Measurements from ENCODE around the gene PHACTR4. TPM values are rescaled to one million over a fixed set of nuclear protein-coding genes. Genes with fewer than 3 reads are reported as not detected.

Gene PHACTR4
- total and polyA plus RNA-seq, 2 of the 4 experiments (the other 2 are of a cell fraction) = 7.5 to 15.0 TPM

GRCh38 chr1:28526886-28527285, 157.3 kb downstream of the PHACTR4 start:
- no peak overlapping the region for H3K27ac ChIP-seq (ENCODE audit: insufficient read depth, low read length)
- no peak overlapping the region for H4K5ac ChIP-seq (ENCODE audit: low read depth, low read length)
- H3K36me3 ChIP-seq (ENCODE audit: control insufficient read depth, insufficient read depth, low read length) = peaks cover 18% of the 10 kb centered on the region
- H4K91ac ChIP-seq (ENCODE audit: insufficient read depth, low read depth, low read length) = no peak overlapping the region
- dilution Hi-C loops (cut with HindIII; ENCODE audit: low sequenced_read_pairs, unreplicated experiment) = no loop called here
- in situ Hi-C loops (cut with MboI; ENCODE audit: low sequenced_read_pairs) = no loop called here
- no TSS peak for BruUV-seq (replicated peaks)
- H3K18ac ChIP-seq (ENCODE audit: low read depth, low read length) = no peak overlapping the region
- DNase-seq (no peak), ATAC-seq (ENCODE audit: low read depth) (no peak; the same call in 1 of the 2 replicates)
- no peak overlapping the region for H3K23ac ChIP-seq (ENCODE audit: low read depth, low read length)
- H4K8ac ChIP-seq (ENCODE audit: low read depth in 2 of 2, low read length in 2 of 2) = no peak overlapping the region
- H2BK120ac ChIP-seq (ENCODE audit: low read depth, low read length) = no peak overlapping the region
- H2BK5ac ChIP-seq (ENCODE audit: low read depth, low read length, poor library complexity, severe bottlenecking) = no peak overlapping the region
- no peak overlapping the region for H2BK15ac ChIP-seq (ENCODE audit: low read depth, low read length)
- intact Hi-C loops (cut with micrococcal nuclease) = no loop called here
- no peaks in the 10 kb centered on the region for H3K27me3 ChIP-seq (ENCODE audit: control insufficient read depth, insufficient read depth, low read length)
- ChIA-PET POLR2A (ENCODE audit: unreplicated experiment) (no interaction called here), CTCF (no interaction called here)
- H3K79me1 ChIP-seq (ENCODE audit: low read depth in 1 of 2, low read length in 2 of 2) = peaks cover 17 to 46% of the 10 kb centered on the region in 2 experiments
- no peak overlapping the region for H3K14ac ChIP-seq (replicated peaks; ENCODE audit: low read depth, low read length)
- 100% methylated on average over 1 of the region's 9 CpGs; no CpG with 5 or more reads in 1 of the 2 experiments for WGBS, 2 experiments (ENCODE audit: extremely low coverage in 2 of 2, insufficient read length in 1 of 2)
- H3K4me3 ChIP-seq (ENCODE audit: insufficient read depth, low read depth, low read length) = no peak overlapping the region
- no peak overlapping the region for H3K4me2 ChIP-seq (ENCODE audit: low read depth, low read length)
- H2AK5ac ChIP-seq (ENCODE audit: low read depth, low read length) = no peak overlapping the region
- TF ChIP-seq MAFK (IDR thresholded peaks at IDR 0.05; ENCODE audit: low read depth, low read length) = no peak
- no peak for TF ChIP-seq RAD21 (IDR thresholded peaks at IDR 0.05; ENCODE audit: low read length)
- no peak for TF ChIP-seq SMC3 (IDR thresholded peaks at IDR 0.05; ENCODE audit: low read depth, low read length)
- no peak for TF ChIP-seq MXI1 (IDR thresholded peaks at IDR 0.05; ENCODE audit: borderline replicate concordance, low read depth, low read length)
- no peak for TF ChIP-seq USF2 (IDR thresholded peaks at IDR 0.05; ENCODE audit: low read depth, low read length)
- no peak for TF ChIP-seq ELK1 (IDR thresholded peaks at IDR 0.05; ENCODE audit: borderline replicate concordance, low read depth, low read length)
- TF ChIP-seq NFE2L2 (IDR thresholded peaks at IDR 0.05; ENCODE audit: low read depth, low read length) = no peak
- TF ChIP-seq MAZ (IDR thresholded peaks at IDR 0.05; ENCODE audit: borderline replicate concordance, low read depth, low read length) = no peak
- TF ChIP-seq FOS (IDR thresholded peaks at IDR 0.05; ENCODE audit: low read depth, low read length) = no peak
- no peak for TF ChIP-seq BHLHE40 (IDR thresholded peaks at IDR 0.05; ENCODE audit: low read depth, low read length)
- no peak for TF ChIP-seq CHD1 (IDR thresholded peaks at IDR 0.05; ENCODE audit: low read depth, low read length)
- no peak for TF ChIP-seq POLR2A (IDR thresholded peaks at IDR 0.05; ENCODE audit: low read depth, low read length)
- TF ChIP-seq CTCF (conservative IDR thresholded peaks at IDR 0.05; ENCODE audit: low read depth, low read length) = no peak
- no peak for TF ChIP-seq RFX5 (IDR thresholded peaks at IDR 0.05; ENCODE audit: low read depth, low read length)
- TF ChIP-seq RCOR1 (IDR thresholded peaks at IDR 0.05; ENCODE audit: insufficient replicate concordance, low read length) = no peak
- TF ChIP-seq CEBPB (IDR thresholded peaks at IDR 0.05; ENCODE audit: low read depth, low read length) = no peak
- H3K9ac ChIP-seq (ENCODE audit: low read depth, low read length) = no peak overlapping the region
- H3K4ac ChIP-seq (ENCODE audit: low read depth, low read length) = no peak overlapping the region
- H3K9me3 ChIP-seq (ENCODE audit: control insufficient read depth, insufficient read depth, low read length) = no peaks in the 10 kb centered on the region
- no peak overlapping the region for H2AFZ ChIP-seq (replicated peaks; ENCODE audit: low read length, poor library complexity)
- H2AK9ac ChIP-seq (replicated peaks; ENCODE audit: low read depth, low read length, poor library complexity) = peak overlapping the region; percentile 53
- peaks cover 8% of the 10 kb centered on the region; the same call in 1 of the 2 replicates for H3K9me1 ChIP-seq (ENCODE audit: insufficient read depth, low read length)
- no peaks in the 10 kb centered on the region for H3K4me1 ChIP-seq (ENCODE audit: control insufficient read depth, insufficient read depth, low read length)
- no peak overlapping the region for H2BK20ac ChIP-seq (ENCODE audit: low read depth, low read length)
- H3K56ac ChIP-seq (ENCODE audit: extremely low read depth, insufficient read depth, low read length) = no peak overlapping the region
- no peaks in the 10 kb centered on the region; the same call in 1 of the 2 replicates for H4K20me1 ChIP-seq (ENCODE audit: insufficient read depth, low read length)
